ENCODE measurements around the gene TBC1D22B. TPM values are rescaled to one million over a fixed set of nuclear protein-coding genes. Genes with fewer than 3 reads are reported as not detected.
A peak's percentile ranks its signal among the peaks of the same experiment; 100 is the strongest.

Gene TBC1D22B
- total and polyA plus RNA-seq, 2 of the 13 experiments (the other 11 are each of a cell fraction or from before 2014, with no cell fraction given): 9.7 to 12.9 TPM

GRCh38 chr6:37369321-37370201 is 112.0 kb downstream of the TBC1D22B start (continued):
- TF ChIP-seq ZBED4 (CRISPR knock-in tag; IDR thresholded peaks at IDR 0.05; ENCODE audit: borderline replicate concordance) (0 out of 2 replicates have a peak, but pooled peaks have one; percentile 45), ZBTB39 (CRISPR knock-in tag; IDR thresholded peaks at IDR 0.05) (no peak), ZNF142 (CRISPR knock-in tag; IDR thresholded peaks at IDR 0.05) (0 out of 2 replicates have a peak, but pooled peaks have one; percentile 46), FOXJ3 (CRISPR knock-in tag; IDR thresholded peaks at IDR 0.05; ENCODE audit: borderline replicate concordance) (peak; percentile 87; the same call in 1 of the 2 replicates), ZSCAN5A (CRISPR knock-in tag; IDR thresholded peaks at IDR 0.05; ENCODE audit: borderline replicate concordance) (0 out of 2 replicates have a peak, but pooled peaks have one; percentile 42), JARID2 (CRISPR knock-in tag; IDR thresholded peaks at IDR 0.05; ENCODE audit: insufficient replicate concordance) (peak; percentile 27), KLF6 (CRISPR knock-in tag; IDR thresholded peaks at IDR 0.05) (no peak), ZNF207 (IDR thresholded peaks at IDR 0.05; ENCODE audit: borderline replicate concordance) (no peak), HHEX (CRISPR knock-in tag; IDR thresholded peaks at IDR 0.05) (peak; percentile 97)

All from HepG2 (cell line).